NCI-H1048 (cell line): ENCODE measurements around the gene BSG.
"Not testable (repeated sequence)": the region's sequence is repeated elsewhere in the genome, so short reads cannot be mapped to it uniquely, and the experiment has no call there.

ENCODE experiments used
- DNase-seq: peaks from one replicate; lab custom pipeline; 2025; lab: John Stamatoyannopoulos, UW

BSG gene

GRCh38 chr19:572743-573518 lies 535 bp downstream of the BSG start:
- no peak for DNase-seq

- no peak for DNase-seq
These were observed 1.1 kb downstream of the BSG start for GRCh38 chr19:573519-573825.

DNA sequence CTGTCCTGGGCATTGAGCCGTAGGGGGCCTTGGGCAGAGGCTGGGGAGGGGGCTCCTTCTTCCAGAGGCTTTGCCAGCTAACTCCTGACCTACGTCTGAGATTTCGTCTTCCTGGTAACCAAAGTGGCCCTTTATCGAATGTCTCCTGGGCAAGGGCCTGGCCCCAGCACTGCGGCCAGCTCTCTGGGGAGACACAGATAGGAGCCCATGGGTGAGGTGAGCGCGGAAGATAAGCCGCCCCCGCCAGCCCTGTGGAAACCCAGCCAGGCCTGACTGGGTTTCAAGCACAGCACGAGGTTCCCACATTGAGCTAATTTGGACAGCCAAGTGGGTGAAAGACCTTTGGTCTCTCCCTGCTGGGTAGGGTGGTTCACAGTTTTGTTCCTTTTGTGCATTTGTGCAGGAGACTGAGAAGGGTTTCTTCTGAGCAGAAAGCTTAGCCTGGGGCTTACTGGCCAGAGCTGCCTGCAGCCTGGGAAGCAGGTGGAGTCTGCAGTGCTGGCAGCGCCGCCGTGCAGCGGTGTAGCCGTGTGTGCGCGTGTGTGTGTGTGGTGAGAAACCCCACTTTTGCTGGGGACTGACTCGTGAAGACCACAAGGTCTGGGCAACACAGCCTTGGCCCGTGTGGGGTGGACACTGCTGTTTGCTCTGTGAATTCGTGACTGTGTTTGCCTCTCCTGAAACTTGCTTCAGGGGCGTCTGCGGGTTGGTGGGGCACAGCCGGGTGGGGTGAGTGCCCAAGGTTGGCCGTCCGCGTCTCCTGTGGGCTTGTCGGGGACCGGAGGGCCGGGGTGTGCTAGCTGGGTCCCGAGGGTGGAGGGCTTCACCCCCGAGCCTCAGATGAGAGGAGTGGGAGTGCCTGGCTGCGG lies 2.5 kb downstream of the BSG start:
- no peak for DNase-seq

- DNase-seq, result no peak
These were observed 3.4 kb downstream of the BSG start for GRCh38 chr19:575527-576506.

DNA sequence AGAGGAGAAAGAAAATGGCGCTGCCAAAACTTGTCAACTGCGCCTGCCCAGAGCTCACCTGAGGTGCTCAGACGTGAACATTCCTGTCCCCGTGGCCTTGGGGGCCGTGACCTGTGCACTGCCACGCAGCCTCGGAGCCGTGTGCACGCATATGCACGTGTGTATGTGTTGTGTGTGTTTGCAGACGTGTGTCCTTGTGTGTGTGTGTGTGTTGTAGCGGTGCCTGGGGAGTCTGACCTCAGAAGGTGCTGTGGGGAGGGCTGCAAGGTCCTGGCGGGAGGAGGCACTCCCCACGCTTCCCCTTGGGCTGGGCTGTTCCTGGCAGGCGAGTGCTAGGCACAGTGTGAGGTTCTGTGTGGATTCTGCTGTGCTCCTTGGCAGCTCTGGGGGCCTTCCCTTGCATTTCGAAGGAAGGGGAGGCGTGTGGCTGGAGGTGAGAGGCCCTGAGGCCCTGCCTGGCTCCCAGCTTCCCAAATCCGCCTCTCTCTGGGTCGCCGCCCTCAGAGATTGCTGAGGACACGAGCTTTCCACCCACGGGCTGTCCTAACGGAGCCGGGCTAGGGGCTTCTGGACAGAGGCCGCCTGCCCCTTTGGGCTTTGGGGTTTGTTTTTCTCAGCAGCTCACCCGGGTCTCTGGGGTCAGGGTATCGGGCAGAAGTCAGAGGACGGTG lies 4.5 kb downstream of the BSG start:
- no peak for DNase-seq

GRCh38 chr19:577439-578392 lies 5.3 kb downstream of the BSG start:
- no peak for DNase-seq

DNA sequence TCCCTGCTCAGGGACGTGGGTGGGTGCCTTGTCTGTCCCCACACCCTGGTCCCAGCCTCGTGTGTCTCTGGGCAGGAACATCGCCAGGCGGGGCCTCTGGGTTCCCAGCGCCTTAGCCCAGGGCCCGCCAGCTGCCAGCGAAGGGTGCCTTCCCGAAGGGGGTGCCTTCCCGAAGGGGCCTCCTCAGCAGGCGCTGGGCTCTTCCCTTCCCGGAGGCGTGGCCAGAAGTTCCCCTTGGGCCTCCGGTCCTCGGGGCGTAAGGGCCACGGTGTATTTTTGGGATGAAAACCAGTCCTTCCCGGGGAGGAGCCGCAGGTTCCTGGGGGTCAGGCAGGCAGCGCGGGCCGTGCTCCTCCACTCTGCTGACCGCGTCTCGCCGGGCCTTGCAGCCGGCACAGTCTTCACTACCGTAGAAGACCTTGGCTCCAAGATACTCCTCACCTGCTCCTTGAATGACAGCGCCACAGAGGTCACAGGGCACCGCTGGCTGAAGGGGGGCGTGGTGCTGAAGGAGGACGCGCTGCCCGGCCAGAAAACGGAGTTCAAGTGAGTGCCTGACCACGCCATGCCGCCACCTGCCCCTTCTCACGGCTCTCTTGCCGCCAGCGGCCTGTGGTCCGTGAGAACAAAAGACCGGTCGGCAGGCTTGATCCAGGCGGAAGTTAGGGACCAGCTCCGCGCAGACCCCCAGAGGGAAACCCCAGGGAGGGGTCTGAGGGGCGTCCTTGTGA lies 6.9 kb downstream of the BSG start:
- no peak for DNase-seq

DNA sequence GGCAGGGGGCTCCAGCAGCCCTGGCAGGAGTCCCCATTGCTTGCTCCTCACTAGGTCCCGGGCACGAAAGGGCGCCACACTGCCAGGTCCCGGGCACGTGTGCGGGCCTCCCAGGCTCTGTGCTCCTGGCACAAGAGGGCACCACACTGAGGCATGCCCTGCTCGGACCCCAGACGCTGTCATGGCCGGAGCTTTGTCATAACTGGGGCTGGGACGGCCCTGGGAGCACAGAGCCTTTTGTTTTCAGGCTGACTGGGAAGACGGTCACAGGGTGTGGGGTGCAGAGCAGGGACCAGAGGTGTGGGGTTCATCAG lies 7.4 kb downstream of the BSG start:
- no peak for DNase-seq

DNA sequence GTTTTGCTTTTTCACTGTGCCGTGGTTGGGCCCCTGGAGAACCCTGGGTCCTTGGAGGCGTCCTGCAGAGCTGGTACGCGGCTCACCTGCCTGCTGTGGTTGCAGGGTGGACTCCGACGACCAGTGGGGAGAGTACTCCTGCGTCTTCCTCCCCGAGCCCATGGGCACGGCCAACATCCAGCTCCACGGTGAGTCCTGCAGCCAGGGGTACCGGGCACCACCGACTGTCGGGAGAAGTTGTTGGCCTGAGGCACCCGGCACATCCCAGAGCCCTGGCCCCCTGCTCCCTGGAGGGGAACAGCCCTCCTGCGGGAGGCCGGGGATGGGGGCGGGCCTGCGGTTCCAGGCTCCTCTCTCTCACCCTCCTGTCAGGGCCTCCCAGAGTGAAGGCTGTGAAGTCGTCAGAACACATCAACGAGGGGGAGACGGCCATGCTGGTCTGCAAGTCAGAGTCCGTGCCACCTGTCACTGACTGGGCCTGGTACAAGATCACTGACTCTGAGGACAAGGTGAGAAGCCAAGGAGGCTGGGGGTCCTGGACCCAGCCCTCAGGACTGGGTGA lies 8.0 kb downstream of the BSG start:
- DNase-seq, result no peak

DNA sequence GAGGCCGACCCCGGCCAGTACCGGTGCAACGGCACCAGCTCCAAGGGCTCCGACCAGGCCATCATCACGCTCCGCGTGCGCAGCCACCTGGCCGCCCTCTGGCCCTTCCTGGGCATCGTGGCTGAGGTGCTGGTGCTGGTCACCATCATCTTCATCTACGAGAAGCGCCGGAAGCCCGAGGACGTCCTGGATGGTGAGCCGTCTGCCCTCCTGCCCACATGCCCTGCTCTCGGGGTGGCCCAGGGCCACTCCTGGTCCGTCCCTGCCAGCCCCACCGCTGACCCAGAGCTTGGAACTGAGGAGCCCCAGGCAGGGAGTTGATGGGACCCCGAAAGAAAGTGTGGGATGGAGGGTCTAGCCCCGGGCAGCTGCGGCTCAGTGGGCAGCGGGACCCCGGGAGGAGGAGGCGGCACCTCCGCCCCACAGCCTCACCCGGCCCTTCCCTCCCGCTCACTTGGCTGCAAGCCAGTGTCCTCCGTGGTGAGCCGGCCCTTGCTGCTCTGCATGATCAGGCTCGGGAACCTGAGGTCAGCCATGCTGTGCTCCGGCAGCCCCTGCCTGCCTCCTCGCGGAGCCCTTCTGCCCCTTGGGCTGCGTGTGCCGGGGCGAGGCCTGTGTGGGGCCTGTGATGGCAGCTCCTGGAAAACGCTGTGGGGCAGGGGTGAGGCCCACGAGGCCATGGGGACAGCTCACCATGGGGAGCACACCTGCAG lies 9.2 kb downstream of the BSG start:
- no peak for DNase-seq

DNA sequence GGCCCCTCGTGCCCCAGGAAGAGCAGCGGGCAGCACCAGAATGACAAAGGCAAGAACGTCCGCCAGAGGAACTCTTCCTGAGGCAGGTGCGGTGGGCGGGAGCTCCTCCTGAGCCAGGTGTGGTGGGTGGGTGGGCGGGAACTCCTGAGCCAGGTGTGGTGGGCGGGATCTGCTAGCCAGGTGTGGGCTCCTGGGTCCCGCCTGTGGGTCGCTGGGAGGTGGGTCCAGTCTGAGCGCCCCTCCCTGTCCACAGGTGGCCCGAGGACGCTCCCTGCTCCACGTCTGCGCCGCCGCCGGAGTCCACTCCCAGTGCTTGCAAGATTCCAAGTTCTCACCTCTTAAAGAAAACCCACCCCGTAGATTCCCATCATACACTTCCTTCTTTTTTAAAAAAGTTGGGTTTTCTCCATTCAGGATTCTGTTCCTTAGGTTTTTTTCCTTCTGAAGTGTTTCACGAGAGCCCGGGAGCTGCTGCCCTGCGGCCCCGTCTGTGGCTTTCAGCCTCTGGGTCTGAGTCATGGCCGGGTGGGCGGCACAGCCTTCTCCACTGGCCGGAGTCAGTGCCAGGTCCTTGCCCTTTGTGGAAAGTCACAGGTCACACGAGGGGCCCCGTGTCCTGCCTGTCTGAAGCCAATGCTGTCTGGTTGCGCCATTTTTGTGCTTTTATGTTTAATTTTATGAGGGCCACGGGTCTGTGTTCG lies 10.3 kb downstream of the BSG start:
- no peak for DNase-seq

DNA sequence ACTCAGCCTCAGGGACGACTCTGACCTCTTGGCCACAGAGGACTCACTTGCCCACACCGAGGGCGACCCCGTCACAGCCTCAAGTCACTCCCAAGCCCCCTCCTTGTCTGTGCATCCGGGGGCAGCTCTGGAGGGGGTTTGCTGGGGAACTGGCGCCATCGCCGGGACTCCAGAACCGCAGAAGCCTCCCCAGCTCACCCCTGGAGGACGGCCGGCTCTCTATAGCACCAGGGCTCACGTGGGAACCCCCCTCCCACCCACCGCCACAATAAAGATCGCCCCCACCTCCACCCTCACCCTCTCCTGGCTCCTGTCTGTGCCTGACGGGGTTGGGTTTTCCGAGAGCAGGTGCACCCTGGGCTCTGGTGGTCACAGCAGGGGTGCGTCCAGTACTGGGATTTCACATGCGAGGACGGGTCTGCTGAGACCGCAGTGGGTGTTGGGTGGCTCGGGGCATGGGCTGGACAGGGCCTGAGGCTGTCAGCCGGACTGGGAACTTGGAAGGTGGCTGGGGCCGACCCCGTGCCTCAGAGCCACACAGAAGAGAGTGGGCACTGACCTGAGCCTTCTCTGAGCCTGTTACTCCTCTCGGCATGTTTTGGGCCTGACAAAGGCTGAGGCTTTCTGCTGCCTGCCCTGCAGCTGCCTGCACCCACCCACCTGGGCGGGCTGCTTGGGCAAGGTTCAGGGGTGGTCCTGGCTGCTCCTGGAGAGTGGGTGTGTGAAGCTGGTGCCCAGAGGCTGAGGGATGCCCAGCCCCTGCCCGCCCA lies 11.0 kb downstream of the BSG start:
- no peak for DNase-seq

GRCh38 chr19:583968-584239 lies 11.5 kb downstream of the BSG start:
- no peak for DNase-seq

DNA sequence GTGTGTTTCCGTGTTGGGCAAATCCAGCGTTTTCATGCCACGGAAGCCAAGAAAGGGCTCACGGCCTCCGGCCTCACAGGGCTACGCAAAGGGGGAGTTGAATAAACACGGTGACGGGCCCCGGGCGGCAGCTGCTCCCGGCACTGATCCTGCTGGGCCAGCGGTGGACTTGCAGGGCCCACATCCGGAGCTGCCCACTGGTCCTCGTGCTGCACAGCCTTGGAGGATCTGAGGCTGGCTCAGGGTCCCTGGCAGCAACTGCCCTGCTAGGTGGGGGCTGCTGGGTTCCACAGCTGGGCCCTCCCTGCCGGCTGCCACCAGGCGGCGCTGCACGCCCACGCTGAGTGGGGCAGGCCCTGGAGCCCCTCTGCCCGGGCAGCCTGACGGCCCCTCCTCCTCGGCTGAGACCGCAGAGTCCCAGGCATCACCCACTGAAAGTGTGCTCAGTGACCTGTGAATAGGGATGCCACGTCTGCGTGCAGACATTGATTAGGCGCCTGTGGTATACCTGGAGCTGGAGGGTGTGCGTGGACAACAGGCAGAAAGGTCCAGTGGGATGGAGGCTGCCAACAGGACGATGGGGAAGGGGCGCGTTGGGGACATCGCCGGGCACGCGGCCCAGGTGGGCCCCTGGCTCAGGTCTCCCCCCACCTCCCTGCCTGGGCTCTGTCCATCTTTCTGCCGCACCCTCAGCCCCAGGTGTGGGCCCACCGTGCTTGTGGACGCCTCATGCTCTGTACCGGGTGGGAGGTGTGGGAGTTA lies 12.0 kb downstream of the BSG start:
- DNase-seq, result peak; percentile 27

DNA sequence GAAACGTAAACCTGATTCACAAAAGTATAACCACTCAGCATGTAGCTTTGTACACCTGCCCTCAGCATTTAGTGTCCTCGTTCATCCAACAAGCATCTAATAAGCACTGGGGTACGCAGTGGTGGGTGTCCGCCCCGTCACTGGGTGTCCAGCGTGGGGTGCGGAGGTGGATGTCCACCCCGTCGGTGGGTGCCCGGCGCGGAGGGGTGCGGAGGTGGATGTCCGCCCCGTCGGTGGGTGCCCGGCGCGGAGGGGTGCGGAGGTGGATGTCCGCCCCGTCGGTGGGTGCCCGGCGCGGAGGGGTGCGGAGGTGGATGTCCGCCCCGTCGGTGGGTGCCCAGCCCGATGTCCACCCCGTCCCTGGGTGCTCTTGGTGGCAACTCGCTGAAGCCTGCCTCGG lies 12.8 kb downstream of the BSG start:
- DNase-seq, result not testable (repeated sequence)

- DNase-seq, result no peak
These were observed 13.2 kb downstream of the BSG start for GRCh38 chr19:585551-586110.
